AG04450 (cell line): ENCODE data around the gene CAPRIN1. TPM values are rescaled to one million over a fixed set of nuclear protein-coding genes. Genes with fewer than 3 reads are reported as not detected.

Experiments
- CTCF ChIA-PET: fragments of 300-600, 350-600 bp; formaldehyde crosslinking; extraction: SDS; loops from one replicate; lab custom pipeline; 2022; ENCODE audit warnings: antibody characterized with exemption, inconsistent platforms; lab: Charles Lee
- POLR2A ChIA-PET: fragments of 350-600 bp; formaldehyde crosslinking; extraction: SDS; loops from one replicate; lab custom pipeline; 2021; ENCODE audit warnings: antibody characterized with exemption, inconsistent platforms; lab: Yijun Ruan, JAX
- DNase-seq: peaks from one replicate; pipeline ENCODE4 v3.0.0-alpha.2; 2011; ENCODE audit warnings: low read depth, low spot score
- H3K27ac ChIP-seq: one replicate; pipeline ENCODE4 v1.5.1; 2012; ENCODE audit warnings: low read depth, low read length, control low read depth
- H3K27me3 ChIP-seq: one replicate; pipeline ENCODE4 v1.6.0; 2012; ENCODE audit warnings: low read length; ENCODE audit not compliant: control insufficient read depth, insufficient read depth
- H3K4me3 ChIP-seq: 2 replicates; pipeline ENCODE4 v1.5.1; 2011; ENCODE audit warnings: mild to moderate bottlenecking, low read depth, low read length, control low read depth
- H3K9me3 ChIP-seq: 2 replicates; pipeline ENCODE4 v1.5.1; 2012; ENCODE audit warnings: low read length; ENCODE audit not compliant: control insufficient read depth, insufficient read depth
- CTCF ChIP-seq: IDR thresholded peaks from 2 replicates; pipeline ENCODE4 v1.5.1; 2011; ENCODE audit warnings: low read depth, low read length, control low read depth, inconsistent platforms
- polyA plus RNA-seq: library from polyadenylated mRNA; depleted of rRNA; stranded (reverse); fragments of >200 nt; gene quantifications from 2 replicates; pipeline ENCODE4 v1.2.3, GENCODE V29; 2011

Gene CAPRIN1
- polyA plus RNA-seq, 1 experiment = 251 TPM

GRCh38 chr11:34139346-34139745, 87.8 kb downstream of the CAPRIN1 start:
- Histone ChIP-seq H3K27me3 (no peaks in the 10 kb centered on the region), H3K4me3 (no peak overlapping the region), H3K27ac (no peak overlapping the region), H3K9me3 (no peaks in the 10 kb centered on the region)
- no peak for TF ChIP-seq CTCF
- no peak for DNase-seq
- ChIA-PET POLR2A (no interaction called here), CTCF (no interaction called here)

- DNase-seq = no peak
- Histone ChIP-seq H3K9me3 (no peaks in the 10 kb centered on the region), H3K27ac (no peak overlapping the region), H3K27me3 (no peaks in the 10 kb centered on the region), H3K4me3 (no peak overlapping the region)
- CTCF ChIA-PET = no interaction called here
- no peak for TF ChIP-seq CTCF
- POLR2A ChIA-PET = no interaction called here
Measured at GRCh38 chr11:34140149-34140548, 88.6 kb downstream of the CAPRIN1 start.

- no peaks in the 10 kb centered on the region for H3K27me3 ChIP-seq
- ChIA-PET CTCF (interaction anchor here (3.2 kb wide), 1 partner anchor 31 kb away, joined by 14 read pairs; no protein-coding TSS in a partner anchor), POLR2A (interaction anchor here (0.6 kb wide), 1 partner anchor 80 kb away, joined by 4 read pairs; no protein-coding TSS in a partner anchor)
- no peak overlapping the region for H3K4me3 ChIP-seq
- no peaks in the 10 kb centered on the region for H3K9me3 ChIP-seq
- no peak overlapping the region for H3K27ac ChIP-seq
- no peak for DNase-seq
- TF ChIP-seq CTCF = no peak
Measured at GRCh38 chr11:34143048-34143447, 91.5 kb downstream of the CAPRIN1 start.

GRCh38 chr11:34145073-34145472, 93.5 kb downstream of the CAPRIN1 start:
- H3K27ac ChIP-seq = no peak overlapping the region
- ChIA-PET CTCF (no interaction called here), POLR2A (no interaction called here)
- H3K9me3 ChIP-seq = no peaks in the 10 kb centered on the region
- H3K4me3 ChIP-seq = no peak overlapping the region
- no peaks in the 10 kb centered on the region for H3K27me3 ChIP-seq
- DNase-seq = no peak
- TF ChIP-seq CTCF = no peak

- POLR2A ChIA-PET = no interaction called here
- no peak overlapping the region for H3K4me3 ChIP-seq
- no peak for TF ChIP-seq CTCF
- H3K27ac ChIP-seq = no peak overlapping the region
- CTCF ChIA-PET = interaction anchor here (0.6 kb wide), 1 partner anchor 217 kb away, joined by 9 read pairs; no protein-coding TSS in a partner anchor
- no peak for DNase-seq
- H3K9me3 ChIP-seq = no peaks in the 10 kb centered on the region
- no peaks in the 10 kb centered on the region for H3K27me3 ChIP-seq
Measured at GRCh38 chr11:34145847-34146381, 94.4 kb downstream of the CAPRIN1 start.
